NB4 (cell line): ENCODE data around the gene SCO2.

Experiments used
- CTCF ChIP-seq: IDR thresholded peaks from one replicate; pipeline ENCODE4 v1.5.1; 2012; ENCODE audit warnings: low read depth, low read length
- POLR2A ChIP-seq: IDR thresholded peaks from 2 replicates; pipeline ENCODE4 v1.6.1; 2011; ENCODE audit warnings: mild to moderate bottlenecking; ENCODE audit not compliant: insufficient read length; ENCODE audit errors: extremely low read depth
- TF ChIP-seq, protein P1 (sequence below): IDR thresholded peaks from 2 replicates; pipeline ENCODE4 v1.6.1; 2011; ENCODE audit warnings: low read depth, low read length

DNA sequence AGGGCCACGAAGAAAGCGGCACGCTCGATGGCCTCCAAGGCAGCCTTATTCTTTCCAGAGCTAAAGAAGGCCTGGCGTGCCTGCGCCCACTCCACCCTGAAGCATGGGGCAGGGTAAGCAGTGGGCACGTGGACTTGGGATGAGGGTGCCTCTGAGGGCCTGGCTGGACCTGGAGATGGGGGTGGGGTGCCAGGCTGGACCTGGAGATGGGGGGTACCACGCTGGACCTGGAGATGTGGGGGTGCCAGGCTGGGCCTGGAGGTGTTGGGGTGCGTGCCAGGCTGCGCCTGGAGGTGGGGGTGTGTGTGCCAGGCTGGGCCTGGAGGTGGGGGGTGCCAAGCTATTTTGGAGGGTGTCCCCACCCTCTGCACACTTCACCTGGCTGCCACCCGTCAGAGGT lies 47.6 kb upstream of the SCO2 start:
- TF ChIP-seq POLR2A (no peak), CTCF (no peak)
- TF ChIP-seq, protein P1, sequence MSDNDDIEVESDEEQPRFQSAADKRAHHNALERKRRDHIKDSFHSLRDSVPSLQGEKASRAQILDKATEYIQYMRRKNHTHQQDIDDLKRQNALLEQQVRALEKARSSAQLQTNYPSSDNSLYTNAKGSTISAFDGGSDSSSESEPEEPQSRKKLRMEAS = no peak
